GM12864 (cell line): Measurements from ENCODE around the gene RAP1GAP2.
A peak's percentile ranks its signal among the peaks of the same experiment; 100 is the strongest.
"Not testable (repeated sequence)": the region's sequence is repeated elsewhere in the genome, so short reads cannot be mapped to it uniquely, and the experiment has no call there.

ENCODE experiments used
- DNase-seq: peaks from one replicate; pipeline ENCODE4 v3.0.0-alpha.2; 2011; ENCODE audit warnings: low read depth
- H3K4me3 ChIP-seq: 2 replicates; pipeline ENCODE4 v1.5.1; 2011; ENCODE audit warnings: mild to moderate bottlenecking, low read depth, low read length, control low read depth
- TF ChIP-seq, protein P1 (sequence below): IDR thresholded peaks from 2 replicates; pipeline ENCODE4 v1.5.1; 2011; ENCODE audit warnings: low read depth, mild to moderate bottlenecking, moderate library complexity, low read length, control low read depth, inconsistent platforms; ENCODE audit errors: missing control alignments

Gene RAP1GAP2

DNA sequence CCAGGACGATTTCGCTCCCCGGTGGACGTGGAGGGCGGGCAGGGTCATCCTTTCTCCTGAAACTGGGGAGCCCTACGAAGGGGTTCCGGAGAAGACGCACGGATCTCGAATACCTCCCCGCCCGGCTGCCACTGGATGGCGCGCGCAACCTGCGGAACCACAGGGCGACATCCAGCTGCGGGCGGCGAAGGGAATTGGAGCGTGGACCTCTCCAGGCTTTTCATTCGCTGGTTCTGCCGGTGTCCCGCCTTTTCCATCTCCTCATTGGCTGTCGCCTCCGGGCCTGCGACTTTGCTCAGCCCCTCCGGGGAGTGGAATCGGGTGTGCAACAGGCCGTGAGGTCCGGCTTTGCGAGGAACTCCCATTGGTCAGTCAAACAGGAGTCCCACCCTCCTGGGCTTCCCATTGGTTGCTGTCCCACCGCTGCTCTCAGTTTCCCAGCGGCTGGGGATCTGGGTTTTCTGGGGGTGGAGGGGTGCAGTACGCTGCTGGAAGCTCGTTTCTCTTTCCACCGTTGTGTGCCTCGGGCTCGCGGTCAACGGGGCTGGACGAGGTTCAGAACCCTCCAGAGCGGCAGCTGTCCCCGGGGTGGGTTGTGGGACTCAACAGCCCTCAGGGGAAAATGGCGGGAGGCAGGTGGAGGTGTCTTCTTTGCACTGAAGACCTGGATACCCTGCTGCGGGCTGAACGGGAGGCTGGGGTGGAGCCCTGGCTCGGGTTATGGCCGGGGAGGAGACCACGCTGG, 252.7 kb downstream of the RAP1GAP2 start:
- peak overlapping the region; percentile 51 for H3K4me3 ChIP-seq
- peak; percentile 87 for DNase-seq
- TF ChIP-seq, protein P1, sequence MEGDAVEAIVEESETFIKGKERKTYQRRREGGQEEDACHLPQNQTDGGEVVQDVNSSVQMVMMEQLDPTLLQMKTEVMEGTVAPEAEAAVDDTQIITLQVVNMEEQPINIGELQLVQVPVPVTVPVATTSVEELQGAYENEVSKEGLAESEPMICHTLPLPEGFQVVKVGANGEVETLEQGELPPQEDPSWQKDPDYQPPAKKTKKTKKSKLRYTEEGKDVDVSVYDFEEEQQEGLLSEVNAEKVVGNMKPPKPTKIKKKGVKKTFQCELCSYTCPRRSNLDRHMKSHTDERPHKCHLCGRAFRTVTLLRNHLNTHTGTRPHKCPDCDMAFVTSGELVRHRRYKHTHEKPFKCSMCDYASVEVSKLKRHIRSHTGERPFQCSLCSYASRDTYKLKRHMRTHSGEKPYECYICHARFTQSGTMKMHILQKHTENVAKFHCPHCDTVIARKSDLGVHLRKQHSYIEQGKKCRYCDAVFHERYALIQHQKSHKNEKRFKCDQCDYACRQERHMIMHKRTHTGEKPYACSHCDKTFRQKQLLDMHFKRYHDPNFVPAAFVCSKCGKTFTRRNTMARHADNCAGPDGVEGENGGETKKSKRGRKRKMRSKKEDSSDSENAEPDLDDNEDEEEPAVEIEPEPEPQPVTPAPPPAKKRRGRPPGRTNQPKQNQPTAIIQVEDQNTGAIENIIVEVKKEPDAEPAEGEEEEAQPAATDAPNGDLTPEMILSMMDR, result peak; percentile 70

DNA sequence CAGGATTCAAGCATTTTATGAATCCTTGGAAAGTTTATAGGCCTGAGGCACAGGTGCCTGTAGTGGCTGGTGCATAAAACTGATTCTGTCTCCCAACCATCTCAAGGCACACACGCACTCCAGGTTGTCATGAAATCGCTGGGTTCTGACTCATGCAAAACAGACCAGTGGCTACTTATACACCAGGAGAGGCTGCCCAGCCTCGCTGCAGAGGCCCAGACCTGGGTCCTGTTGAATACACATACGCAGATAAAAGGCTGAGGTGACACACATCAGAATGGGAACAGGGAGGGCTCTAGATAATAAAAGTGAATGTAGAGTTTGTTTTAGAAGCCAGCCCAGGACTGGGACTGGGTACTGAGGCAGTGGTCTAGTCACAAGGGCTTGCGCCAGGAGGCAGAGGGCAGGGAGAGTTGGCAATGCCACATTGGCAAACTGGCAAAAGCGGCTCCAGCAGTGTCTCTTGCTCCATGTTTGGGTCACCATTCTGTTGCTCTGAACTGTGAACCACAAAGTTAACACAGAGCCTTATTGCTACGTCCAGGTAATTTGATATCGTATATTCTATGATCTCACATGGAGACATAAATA, 253.6 kb downstream of the RAP1GAP2 start:
- H3K4me3 ChIP-seq, result no peak overlapping the region
- no peak for DNase-seq
- TF ChIP-seq, protein P1, result no peak

DNA sequence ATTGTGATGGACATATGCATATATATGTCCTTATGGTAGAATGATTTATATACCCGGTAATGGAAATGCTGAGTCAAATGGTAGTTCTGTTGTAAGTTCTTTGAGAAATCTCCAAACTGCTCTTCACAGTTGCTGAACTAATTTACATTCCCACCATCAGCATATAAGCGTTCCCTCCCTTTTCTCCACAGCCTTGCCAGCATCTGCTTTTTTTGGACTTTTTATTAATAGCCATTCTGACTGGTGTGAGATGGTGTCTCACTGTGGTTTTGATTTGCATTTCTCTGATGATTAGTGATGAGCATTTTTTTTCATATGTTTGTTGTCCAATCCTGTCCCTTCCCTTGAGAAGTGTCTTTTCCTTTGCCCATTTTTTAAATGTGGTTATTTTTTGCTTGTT, 258.6 kb downstream of the RAP1GAP2 start:
- DNase-seq, H3K4me3 ChIP-seq: not testable (repeated sequence)

DNA sequence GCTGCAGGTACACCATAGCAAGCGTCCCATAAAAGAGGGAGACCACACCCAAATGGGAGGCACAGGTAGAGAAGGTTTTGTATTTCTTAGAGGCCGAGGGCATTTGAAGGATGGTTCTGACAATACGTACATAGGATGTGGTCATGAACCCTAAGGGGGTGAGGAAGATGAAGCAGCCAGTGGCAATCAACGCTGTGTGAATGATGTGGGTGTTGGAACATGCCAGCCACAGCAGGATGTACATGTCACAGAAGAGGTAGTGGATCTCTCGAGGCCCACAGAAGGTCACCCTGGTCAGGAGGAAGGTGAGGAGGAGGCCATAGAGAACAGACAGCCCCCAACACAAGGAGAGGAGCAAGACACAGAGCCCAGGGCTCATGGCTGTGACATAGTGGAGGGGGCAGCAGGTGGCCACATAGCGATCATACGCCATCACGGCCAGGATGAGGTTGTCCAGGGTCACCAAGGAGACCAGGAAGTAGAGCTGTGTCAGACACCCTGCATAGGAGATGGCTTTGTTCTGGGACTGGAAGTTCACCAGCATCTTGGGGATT, 266.7 kb downstream of the RAP1GAP2 start:
- not testable (repeated sequence) for H3K4me3 ChIP-seq, DNase-seq

DNA sequence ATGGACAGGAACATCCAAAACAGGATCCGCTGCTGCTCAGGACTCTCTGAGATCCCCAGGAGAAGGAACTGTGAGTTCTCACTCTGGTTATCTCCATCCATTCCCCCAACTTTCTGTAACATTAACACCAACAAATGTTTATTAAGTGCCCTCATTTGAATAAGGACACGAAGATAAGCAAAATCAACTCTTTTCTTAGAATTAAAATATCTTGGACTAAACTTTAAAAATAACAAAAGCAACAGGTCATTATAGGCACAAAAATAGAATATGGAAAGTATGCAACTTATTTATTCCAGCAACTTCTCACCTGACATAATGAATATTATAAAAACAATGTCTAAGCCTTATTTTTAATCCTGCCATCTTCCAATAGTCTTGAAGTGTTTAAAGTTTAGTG, 267.3 kb downstream of the RAP1GAP2 start, which contains the start of gene OR1D5:
Gene OR1D5, minus strand, starts transcription at position 101 of the 400 bp plus-strand sequence. Its CDS starts 0 bp downstream, at position 101.
- DNase-seq, H3K4me3 ChIP-seq: not testable (repeated sequence)

DNA sequence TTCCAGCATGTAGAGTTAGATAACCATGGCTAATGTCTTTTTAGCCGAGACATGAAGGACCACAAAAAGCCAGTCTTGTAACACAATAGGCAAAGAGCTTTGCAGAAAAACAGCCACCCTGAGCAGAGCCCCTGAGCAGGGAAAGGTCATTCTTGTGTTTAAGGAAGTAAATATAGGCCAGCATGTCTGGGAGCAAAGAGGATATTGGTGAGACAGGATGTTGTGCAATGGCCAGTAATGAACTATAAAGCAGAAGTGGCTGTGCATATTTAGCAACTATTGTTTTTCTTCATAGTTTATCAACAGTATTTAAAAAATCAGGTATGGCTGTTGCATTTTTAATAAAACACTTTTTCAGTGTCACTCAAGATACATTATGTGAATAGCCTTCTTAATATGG, 269.0 kb downstream of the RAP1GAP2 start:
- not testable (repeated sequence) for DNase-seq, H3K4me3 ChIP-seq

DNA sequence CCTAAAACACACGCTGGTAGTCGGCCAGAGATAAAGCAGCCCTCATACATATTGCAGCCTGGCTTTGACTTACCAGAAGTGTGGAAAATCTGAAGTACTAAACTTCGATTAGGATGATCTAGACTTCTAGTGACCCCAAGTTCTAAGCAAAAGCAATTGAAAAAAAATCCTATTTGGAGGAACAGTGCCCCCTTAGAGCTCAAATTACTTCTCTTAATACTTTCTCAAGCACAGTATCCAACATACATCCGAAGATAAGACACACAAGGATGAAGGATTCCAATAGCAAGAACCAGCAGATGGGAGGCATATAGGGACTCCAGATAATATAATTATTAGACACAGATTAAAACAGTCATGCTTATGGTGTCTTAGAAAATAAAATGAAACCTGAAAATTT, 277.6 kb downstream of the RAP1GAP2 start:
- DNase-seq, H3K4me3 ChIP-seq: not testable (repeated sequence)
